Endodermal cell (in vitro differentiated cells): ENCODE results near the gene SLIRP. TPM values are rescaled to one million over a fixed set of nuclear protein-coding genes. Genes with fewer than 3 reads are reported as not detected.

ENCODE experiments used
- DNase-seq: peaks from one replicate; pipeline ENCODE4 v3.0.0-alpha.2; 2017
- H3K27ac ChIP-seq: 2 replicates; pipeline ENCODE4 v1.5.1; 2013; ENCODE audit warnings: mild to moderate bottlenecking, low read depth, low read length, moderate library complexity
- H3K27me3 ChIP-seq: 2 replicates; pipeline ENCODE4 v1.6.1; 2013; ENCODE audit warnings: mild to moderate bottlenecking, low read length, moderate library complexity; ENCODE audit not compliant: insufficient read depth, control insufficient read depth, poor library complexity, severe bottlenecking
- H3K36me3 ChIP-seq: 2 replicates; pipeline ENCODE4 v1.7.0; 2013; ENCODE audit warnings: mild to moderate bottlenecking, low read length, moderate library complexity; ENCODE audit not compliant: control insufficient read depth, insufficient read depth
- H3K4me1 ChIP-seq: one replicate; pipeline ENCODE4 v1.7.0; 2013; ENCODE audit warnings: low read length; ENCODE audit not compliant: control insufficient read depth, insufficient read depth
- H3K4me3 ChIP-seq: 2 replicates; pipeline ENCODE4 v1.5.1; 2013; ENCODE audit warnings: mild to moderate bottlenecking, low read length, moderate library complexity
- H3K9ac ChIP-seq: 2 replicates; pipeline ENCODE4 v1.6.1; 2013; ENCODE audit warnings: mild to moderate bottlenecking, low read length, moderate library complexity; ENCODE audit not compliant: poor library complexity, severe bottlenecking; ENCODE audit errors: extremely low read depth
- H3K9me3 ChIP-seq: 2 replicates; pipeline ENCODE4 v1.6.1; 2013; ENCODE audit warnings: mild to moderate bottlenecking, low read length, moderate library complexity; ENCODE audit not compliant: control insufficient read depth
- H3K27ac Mint-ChIP-seq: 2 replicates; pipeline ENCODE4 v1.8.0; 2020; ENCODE audit warnings: mixed read lengths
- H3K27me3 Mint-ChIP-seq: 2 replicates; pipeline ENCODE4 v1.8.0; 2021; ENCODE audit warnings: mild to moderate bottlenecking, mixed read lengths; ENCODE audit not compliant: insufficient read depth
- H3K36me3 Mint-ChIP-seq: 2 replicates; pipeline ENCODE4 v1.8.0; 2020; ENCODE audit warnings: low read depth, mixed read lengths
- H3K4me1 Mint-ChIP-seq: 2 replicates; pipeline ENCODE4 v1.8.0; 2020; ENCODE audit warnings: mixed read lengths
- H3K4me3 Mint-ChIP-seq: 2 replicates; pipeline ENCODE4 v1.8.0; 2020; ENCODE audit warnings: mild to moderate bottlenecking, moderate library complexity, mixed read lengths
- H3K9me3 Mint-ChIP-seq: 2 replicates; pipeline ENCODE4 v1.8.0; 2020; ENCODE audit warnings: mild to moderate bottlenecking, mixed read lengths
- CTCF ChIP-seq: fragments of 200-600 bp; sonication (generic); conservative IDR thresholded peaks from 2 replicates; pipeline ENCODE4 v1.5.0; 2021; ENCODE audit warnings: antibody characterized with exemption, mild to moderate bottlenecking
- WGBS, 2 experiments: methylation state at CpG; one replicate each; pipeline versions ENCODE4 v1.1.5 to v1.1.7; 2013; ENCODE audit warnings: missing lambda C conversion rate in 2 of 2, mixed read lengths in 1 of 2; ENCODE audit not compliant: insufficient coverage in 1 of 2, insufficient read length in 1 of 2; 5-methylcytosine and 5-hydroxymethylcytosine counted together
- total RNA-seq, 2 donors: library from RNA; stranded (reverse); fragmentation: NEBNext Ultra II Directional in 1 of 2; extraction: Animal tissue kit (Norgen Biotek cat#: 25700) in 1 of 2; gene quantifications; 2 replicates in 1 of 2; 3 replicates in 1 of 2; pipeline ENCODE4 v1.2.1, GENCODE V29; 2021

The SLIRP gene
- total RNA-seq, 2 donors from 2014 or later, result 228 to 237 TPM

- WGBS, 2 experiments, result 95 to 100% methylated on average over 1 to 3 of the region's 3 CpGs
- TF ChIP-seq CTCF, result no peak
- no peak overlapping the region for H3K4me3 ChIP-seq
- peaks cover 73% of the 10 kb centered on the region for H3K36me3 Mint-ChIP-seq
- H3K4me1 ChIP-seq, result no peaks in the 10 kb centered on the region
- H3K9ac ChIP-seq, result no peak overlapping the region
- H3K9me3 Mint-ChIP-seq, result peaks cover 2% of the 10 kb centered on the region
- DNase-seq, result no peak
- H3K4me3 Mint-ChIP-seq, result no peak overlapping the region
- H3K27me3 ChIP-seq, result no peaks in the 10 kb centered on the region
- H3K27ac ChIP-seq, result no peak overlapping the region
- no peaks in the 10 kb centered on the region for H3K4me1 Mint-ChIP-seq
- peaks cover 67% of the 10 kb centered on the region for H3K36me3 ChIP-seq
- H3K27ac Mint-ChIP-seq, result no peak overlapping the region
- peaks cover 13% of the 10 kb centered on the region for H3K9me3 ChIP-seq
- no peaks in the 10 kb centered on the region for H3K27me3 Mint-ChIP-seq
Measured at GRCh38 chr14:77752799-77753516, 45.1 kb downstream of the SLIRP start.

- peak within 1 kb of the TSS; percentile 71 for H3K27ac ChIP-seq
- H3K9me3 Mint-ChIP-seq, result no peaks in the 10 kb centered on the region
- DNase-seq, result peak; percentile 96
- no peaks in the 10 kb centered on the region for H3K4me1 ChIP-seq
- no peaks in the 10 kb centered on the region for H3K9me3 ChIP-seq
- H3K36me3 Mint-ChIP-seq, result peaks cover 16% of the 10 kb centered on the region
- peaks cover 13% of the 10 kb centered on the region for H3K4me1 Mint-ChIP-seq
- H3K4me3 Mint-ChIP-seq, result peak within 1 kb of the TSS; percentile 99
- peaks cover 2% of the 10 kb centered on the region for H3K27me3 Mint-ChIP-seq
- H3K27ac Mint-ChIP-seq, result peak within 1 kb of the TSS; percentile 99
- TF ChIP-seq CTCF, result peak; percentile 46
- H3K36me3 ChIP-seq, result peaks cover 24% of the 10 kb centered on the region
- H3K4me3 ChIP-seq, result peak within 1 kb of the TSS; percentile 95
- H3K27me3 ChIP-seq, result no peaks in the 10 kb centered on the region
- 1% methylated on average over 21 to 60 of the region's 60 CpGs for WGBS, 2 experiments
- peak within 1 kb of the TSS; percentile 89 for H3K9ac ChIP-seq
Measured at GRCh38 chr14:77760381-77761204, 52.7 kb downstream of the SLIRP start, which contains the start of gene SNW1. Gene SNW1, minus strand, starts transcription at chr14:77761156. Its CDS starts 29 bp downstream, at chr14:77761127.

GRCh38 chr14:77761205-77761931 lies 53.5 kb downstream of the SLIRP start:
- H3K9me3 ChIP-seq, result no peaks in the 10 kb centered on the region
- peak overlapping the region; percentile 89 for H3K9ac ChIP-seq
- Mint-ChIP-seq H3K4me1 (peaks cover 13% of the 10 kb centered on the region), H3K4me3 (peak overlapping the region; percentile 99), H3K27me3 (peaks cover 2% of the 10 kb centered on the region), H3K9me3 (no peaks in the 10 kb centered on the region), H3K27ac (peak overlapping the region; percentile 99), H3K36me3 (peaks cover 8% of the 10 kb centered on the region)
- no peaks in the 10 kb centered on the region for H3K4me1 ChIP-seq
- no peaks in the 10 kb centered on the region for H3K27me3 ChIP-seq
- 5 to 12% methylated on average over 17 to 23 of the region's 24 CpGs for WGBS, 2 experiments
- peaks cover 17% of the 10 kb centered on the region for H3K36me3 ChIP-seq
- H3K27ac ChIP-seq, result no peak overlapping the region
- peak overlapping the region; percentile 95 for H3K4me3 ChIP-seq
- TF ChIP-seq CTCF, result peak; percentile 66
- DNase-seq, result peak; percentile 74
